K562 (cell line): Measurements from ENCODE around the gene CHCHD5. TPM values are rescaled to one million over a fixed set of nuclear protein-coding genes. Genes with fewer than 3 reads are reported as not detected.

ENCODE experiments used
- CREB5 ChIP-seq: fragments of 250-450 bp; sonication (Bioruptor Pico); IDR thresholded peaks from 2 replicates; pipeline ENCODE4 v1.5.0; 2020; ENCODE audit warnings: mild to moderate bottlenecking
- CREM ChIP-seq: IDR thresholded peaks from 2 replicates; pipeline ENCODE4 v1.6.1; 2014; ENCODE audit warnings: antibody characterized with exemption, low read depth
- GATAD2B ChIP-seq: fragments of 450-650 bp; IDR thresholded peaks from 2 replicates; pipeline ENCODE4 v1.6.1; 2017; ENCODE audit warnings: mild to moderate bottlenecking, borderline replicate concordance
- HEY1 ChIP-seq: fragments of 250-450 bp; sonication (Bioruptor Pico); IDR thresholded peaks from 2 replicates; pipeline ENCODE4 v1.5.0; 2020; ENCODE audit warnings: mild to moderate bottlenecking, moderate library complexity, borderline replicate concordance
- HNRNPH1 ChIP-seq: fragments of 200-400 bp; formaldehyde crosslinking; optimal IDR thresholded peaks from 2 replicates; pipeline ENCODE3; 2017; ENCODE audit warnings: low read depth, mild to moderate bottlenecking, low read length, moderate library complexity
- NCOA6 ChIP-seq: fragments of 450-650 bp; IDR thresholded peaks from 2 replicates; pipeline ENCODE4 v1.6.1; 2017; ENCODE audit warnings: mild to moderate bottlenecking
- NFIC ChIP-seq: fragments of 450-650 bp; IDR thresholded peaks from 2 replicates; pipeline ENCODE4 v1.6.1; 2017; ENCODE audit warnings: mild to moderate bottlenecking, inconsistent platforms
- RERE ChIP-seq: sonication (generic); formaldehyde crosslinking; IDR thresholded peaks from 2 replicates; pipeline ENCODE4 v1.8.0; 2023; ENCODE audit warnings: missing genetic modification reagents, mild to moderate bottlenecking, borderline replicate concordance
- RFX1 ChIP-seq: fragments of 450-650 bp; IDR thresholded peaks from 2 replicates; pipeline ENCODE4 v1.6.1; 2016; ENCODE audit warnings: mild to moderate bottlenecking, moderate library complexity
- RFX5 ChIP-seq: IDR thresholded peaks from 2 replicates; pipeline ENCODE4 v1.6.1; 2011; ENCODE audit warnings: low read depth, mild to moderate bottlenecking, improper control_type of control experiment, low read length
- RUNX1 ChIP-seq: sonication (generic); IDR thresholded peaks from 2 replicates; pipeline ENCODE4 v1.6.1; 2016; ENCODE audit warnings: antibody characterized with exemption, low read depth
- SMARCA5 ChIP-seq: fragments of 450-650 bp; IDR thresholded peaks from 2 replicates; pipeline ENCODE4 v1.6.1; 2016
- TCF7L2 ChIP-seq: fragments of 150-350 bp; IDR thresholded peaks from 2 replicates; pipeline ENCODE4 v1.6.1; 2016; ENCODE audit warnings: low read depth, mild to moderate bottlenecking, low read length, moderate library complexity
- ZC3H8 ChIP-seq: fragments of 450-650 bp; IDR thresholded peaks from 2 replicates; pipeline ENCODE4 v1.6.1; 2017
- ZNF12 ChIP-seq: sonication (generic); formaldehyde crosslinking; IDR thresholded peaks from 2 replicates; pipeline ENCODE4 v1.4.0; 2020; ENCODE audit warnings: mild to moderate bottlenecking, missing genetic modification reagents
- ZNF24 ChIP-seq: fragments of 450-650 bp; IDR thresholded peaks from 2 replicates; pipeline ENCODE4 v1.6.1; 2016
- ZNF354B ChIP-seq: fragments of 250-450 bp; sonication (Bioruptor Pico); IDR thresholded peaks from 2 replicates; pipeline ENCODE4 v1.4.0; 2020
- ZNF445 ChIP-seq: fragments of 250-450 bp; sonication (Bioruptor Pico); IDR thresholded peaks from 2 replicates; pipeline ENCODE4 v1.4.0; 2020; ENCODE audit warnings: low read depth, mild to moderate bottlenecking, moderate library complexity
- ZNF592 ChIP-seq: fragments of 450-650 bp; IDR thresholded peaks from 2 replicates; pipeline ENCODE4 v1.6.1; 2017; ENCODE audit warnings: antibody characterized with exemption, mild to moderate bottlenecking
- polyA plus RNA-seq, 8 experiments: library from polyadenylated mRNA; depleted of rRNA in 4 of 8; stranded (reverse) in 5 of 8; unstranded in 3 of 8; fragments of >200 nt; fragmentation: Nextera tagmentation in 2 of 8; fragmentation: Illumina TruSeq in 1 of 8; extraction: Ambion mirVana in 2 of 8; extraction: Trizol in 1 of 8; gene quantifications; 2 replicates each; pipeline versions ENCODE4 v1.2.1 to v1.2.3, GENCODE V29; 2011 to 2014; ENCODE audit warnings: inconsistent platforms in 1 of 8, missing spikeins in 1 of 8
- total RNA-seq, 7 experiments: library from RNA; depleted of rRNA in 6 of 7; stranded (reverse); fragments of >200 nt in 6 of 7; fragmentation: Illumina TruSeq in 2 of 7; extraction: Trizol in 2 of 7; gene quantifications; 2 replicates each; pipeline versions ENCODE4 v1.2.1 to v1.2.3, GENCODE V29; 2011 to 2021; ENCODE audit warnings: low replicate concordance in 1 of 7

Gene CHCHD5
- total and polyA plus RNA-seq, 9 of the 15 experiments (the other 6 are each of a cell fraction or from before 2014, with no cell fraction given): 7.4 to 79.3 (median 33.4) TPM

- TF ChIP-seq RFX5 (no peak), ZC3H8 (no peak), RFX1 (no peak), RERE (CRISPR knock-in tag) (no peak), CREB5 (CRISPR knock-in tag) (no peak), ZNF592 (peak; percentile 83), ZNF24 (no peak), GATAD2B (no peak), NFIC (peak; percentile 24; the same call in 1 of the 2 replicates), NCOA6 (no peak), ZNF12 (no peak), RUNX1 (no peak), HNRNPH1 (no peak), HEY1 (CRISPR knock-in tag) (no peak), SMARCA5 (no peak), ZNF445 (CRISPR knock-in tag) (no peak), CREM (peak; percentile 91), ZNF354B (no peak), TCF7L2 (no peak)
Observed at GRCh38 chr2:112542123-112542983, 42.1 kb upstream of the CHCHD5 start, which contains the start of gene POLR1B (continued).
